GM12875 (cell line): Measurements from ENCODE around the gene RFX2.
"Not testable (repeated sequence)": the region's sequence is repeated elsewhere in the genome, so short reads cannot be mapped to it uniquely, and the experiment has no call there.

Experiments used
- H3K4me3 ChIP-seq: one replicate; pipeline ENCODE4 v1.5.1; 2011; ENCODE audit warnings: low read depth, low read length, control low read depth
- CTCF ChIP-seq: IDR thresholded peaks from 2 replicates; pipeline ENCODE4 v1.5.1; 2011; ENCODE audit warnings: low read depth, mild to moderate bottlenecking, control low read depth, inconsistent platforms, low read length, moderate library complexity, borderline replicate concordance; ENCODE audit not compliant: insufficient read depth

RFX2 gene

GRCh38 chr19:6076675-6077463, 33.4 kb downstream of the RFX2 start:
- TF ChIP-seq CTCF: no peak

DNA sequence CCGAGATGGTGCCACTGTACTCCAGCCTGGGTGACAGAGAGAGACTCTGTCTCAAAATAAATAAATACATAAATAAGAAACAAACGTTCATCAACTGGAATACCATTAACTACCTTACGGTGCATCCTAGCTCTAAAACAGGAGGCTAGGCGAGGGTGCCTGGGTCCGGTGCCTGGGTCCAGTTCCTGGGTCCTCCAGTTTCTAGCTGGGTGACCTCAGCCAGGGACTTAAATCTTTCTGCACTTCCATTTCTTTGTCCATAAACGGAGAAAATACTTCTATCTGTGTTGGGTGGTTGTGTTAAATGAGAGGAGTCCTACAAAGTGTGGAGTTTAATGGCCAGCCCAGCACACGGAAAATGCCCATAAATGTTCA, 34.0 kb downstream of the RFX2 start:
- H3K4me3 ChIP-seq: no peak overlapping the region
- TF ChIP-seq CTCF: no peak

More at GRCh38 chr19:6076675-6077463, 33.4 kb downstream of the RFX2 start:
- H3K4me3 ChIP-seq: no peak overlapping the region

DNA sequence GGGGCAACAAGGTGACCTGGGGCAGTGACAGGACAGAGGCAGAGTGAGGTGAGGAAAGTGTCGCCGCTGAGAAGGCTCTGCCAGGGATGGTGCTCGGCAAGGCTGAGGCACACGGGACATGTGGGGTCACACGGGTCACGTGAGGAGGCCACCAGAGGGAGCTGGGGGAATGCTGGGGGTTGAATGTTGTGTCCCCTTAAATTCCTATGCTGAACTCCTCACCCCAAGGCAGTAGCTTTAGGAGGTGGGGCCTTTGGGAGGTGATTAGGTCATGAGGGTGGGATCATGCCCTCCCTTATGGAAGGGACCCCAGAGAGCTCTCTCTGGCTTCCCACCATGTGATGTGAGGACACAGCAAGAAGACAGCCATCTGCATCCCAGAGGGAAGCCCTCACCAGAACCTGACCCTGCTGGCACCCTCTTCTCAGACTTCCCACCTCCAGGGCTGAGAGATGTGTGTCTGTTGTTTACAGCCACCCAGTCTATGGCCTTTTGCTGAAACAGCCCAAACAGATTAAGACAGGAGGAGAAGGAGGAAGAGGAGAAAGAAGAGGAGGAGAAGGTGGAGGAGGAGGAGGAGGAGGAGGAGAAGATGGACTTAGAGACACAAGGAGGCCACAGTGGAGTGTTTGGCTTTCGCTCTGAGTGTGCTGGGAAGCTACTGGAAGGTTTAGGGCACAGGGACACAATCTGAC, 35.4 kb downstream of the RFX2 start:
- no peak for TF ChIP-seq CTCF
- H3K4me3 ChIP-seq: no peak overlapping the region

DNA sequence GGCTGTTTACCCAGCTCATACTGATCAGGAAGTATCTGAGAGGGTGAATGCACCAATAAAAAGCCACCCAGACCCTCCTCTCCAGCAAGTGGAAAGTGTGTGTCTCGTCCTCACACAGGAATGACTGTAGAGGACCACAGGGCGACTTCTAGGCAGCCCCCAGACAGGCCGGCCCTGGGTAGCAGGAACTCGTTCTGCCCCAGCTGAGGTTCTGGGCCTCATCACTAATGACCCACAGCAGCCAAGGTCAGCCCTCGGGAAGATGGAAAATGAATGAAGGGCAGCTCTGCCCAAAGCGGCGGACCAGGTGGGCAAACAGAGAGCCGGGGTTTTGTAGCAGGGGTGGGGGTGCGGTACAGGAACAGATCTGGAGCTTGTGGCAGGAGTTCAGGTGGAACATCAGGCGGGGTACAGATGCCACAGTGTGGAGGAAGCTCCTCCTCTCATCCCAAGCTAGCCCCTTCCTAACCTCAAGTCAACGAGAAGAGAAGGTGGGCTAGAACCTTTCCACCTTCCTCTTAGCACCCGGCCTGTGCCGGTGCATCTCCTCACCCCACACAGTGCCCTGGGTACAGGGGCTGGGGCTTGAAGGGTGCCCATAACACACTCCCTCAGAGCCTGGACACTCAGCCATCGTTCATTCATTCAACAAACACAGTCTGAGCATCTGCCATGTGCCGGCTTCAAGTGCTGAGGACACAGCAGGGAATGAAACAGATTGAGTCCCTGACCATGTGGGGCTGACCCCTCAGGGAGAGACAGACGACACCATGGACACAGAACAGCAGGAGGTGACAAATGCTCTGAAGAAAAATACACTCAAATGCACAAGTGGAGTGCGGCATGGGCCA, 36.2 kb downstream of the RFX2 start:
- no peak for TF ChIP-seq CTCF
- H3K4me3 ChIP-seq: no peak overlapping the region

- H3K4me3 ChIP-seq: not testable (repeated sequence)
Observed at GRCh38 chr19:6073233-6073632, 37.1 kb downstream of the RFX2 start.

DNA sequence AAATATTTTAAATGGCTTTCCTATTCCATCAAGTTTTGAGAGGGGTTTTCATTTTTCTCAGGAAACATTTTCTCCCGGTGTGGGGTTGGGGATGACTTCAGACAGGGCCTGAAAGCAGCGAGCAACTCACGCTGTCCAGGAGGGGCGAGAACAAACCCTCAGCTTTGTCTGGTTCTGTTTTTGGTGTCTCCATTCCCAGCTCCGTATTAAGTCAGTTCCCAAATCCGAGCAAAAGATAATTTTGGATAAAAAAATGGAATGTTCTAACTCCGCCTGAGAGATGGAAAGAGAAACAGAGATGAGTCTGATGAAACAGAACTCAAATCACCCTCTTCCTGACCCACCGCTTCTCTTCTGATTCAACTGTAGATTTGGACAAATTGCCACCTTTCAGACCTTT, 38.4 kb downstream of the RFX2 start:
- no peak overlapping the region for H3K4me3 ChIP-seq
- no peak for TF ChIP-seq CTCF

DNA sequence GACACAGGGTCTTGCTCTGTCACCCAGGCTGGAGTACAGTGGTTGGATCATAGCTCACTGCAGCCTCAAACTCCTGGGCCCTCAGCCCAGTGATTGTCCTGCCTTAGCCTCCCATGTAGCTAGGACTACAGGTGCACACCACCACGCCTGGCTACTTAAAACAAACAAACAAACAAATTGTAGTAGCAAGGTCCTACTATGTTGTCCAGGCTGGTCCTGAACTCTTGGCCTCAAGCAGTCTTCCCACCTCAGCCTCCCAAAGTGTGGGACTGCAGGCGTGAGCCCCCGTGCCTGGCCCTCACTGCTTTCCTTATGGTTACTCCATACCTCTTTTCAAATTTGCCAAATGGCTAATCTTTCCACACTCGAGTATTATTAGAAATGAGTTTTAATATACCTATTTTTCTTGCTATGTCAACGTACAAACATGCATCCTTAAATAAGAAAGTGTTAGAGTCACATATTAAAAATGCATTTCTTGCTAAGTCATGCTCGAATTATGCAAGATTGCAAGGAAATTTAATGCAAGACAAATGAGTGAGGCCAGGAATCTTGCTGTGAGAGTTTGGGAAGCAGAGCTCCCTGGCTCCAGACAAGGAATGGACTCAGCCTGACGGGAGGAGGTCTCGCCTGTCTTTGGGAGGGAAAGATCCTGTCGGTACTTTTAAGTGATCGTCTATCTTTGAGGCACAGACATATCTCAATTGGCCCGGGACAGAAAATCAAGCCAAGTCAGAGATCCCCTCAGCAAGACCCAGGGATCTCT, 39.4 kb downstream of the RFX2 start:
- no peak for TF ChIP-seq CTCF

More for the DNA sequence above, 39.4 kb downstream of the RFX2 start:
- H3K4me3 ChIP-seq: no peak overlapping the region
